ENCODE results near the gene RUNX1.

GRCh38 chr21:35005560-35006224, 43.4 kb downstream of the RUNX1 start:
- TF ChIP-seq, protein P1, sequence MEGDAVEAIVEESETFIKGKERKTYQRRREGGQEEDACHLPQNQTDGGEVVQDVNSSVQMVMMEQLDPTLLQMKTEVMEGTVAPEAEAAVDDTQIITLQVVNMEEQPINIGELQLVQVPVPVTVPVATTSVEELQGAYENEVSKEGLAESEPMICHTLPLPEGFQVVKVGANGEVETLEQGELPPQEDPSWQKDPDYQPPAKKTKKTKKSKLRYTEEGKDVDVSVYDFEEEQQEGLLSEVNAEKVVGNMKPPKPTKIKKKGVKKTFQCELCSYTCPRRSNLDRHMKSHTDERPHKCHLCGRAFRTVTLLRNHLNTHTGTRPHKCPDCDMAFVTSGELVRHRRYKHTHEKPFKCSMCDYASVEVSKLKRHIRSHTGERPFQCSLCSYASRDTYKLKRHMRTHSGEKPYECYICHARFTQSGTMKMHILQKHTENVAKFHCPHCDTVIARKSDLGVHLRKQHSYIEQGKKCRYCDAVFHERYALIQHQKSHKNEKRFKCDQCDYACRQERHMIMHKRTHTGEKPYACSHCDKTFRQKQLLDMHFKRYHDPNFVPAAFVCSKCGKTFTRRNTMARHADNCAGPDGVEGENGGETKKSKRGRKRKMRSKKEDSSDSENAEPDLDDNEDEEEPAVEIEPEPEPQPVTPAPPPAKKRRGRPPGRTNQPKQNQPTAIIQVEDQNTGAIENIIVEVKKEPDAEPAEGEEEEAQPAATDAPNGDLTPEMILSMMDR (IDR thresholded peaks at IDR 0.05; ENCODE audit: low read depth, low read length), result no peak
- TF ChIP-seq EZH2phosphoT487 (IDR thresholded peaks at IDR 0.05; ENCODE audit: low read depth), result no peak
